Activated B cell treated with CpG ODN at 0.5 μM for 24 hours (primary cell): Measurements from ENCODE around the gene NOG. TPM values are rescaled to one million over a fixed set of nuclear protein-coding genes. Genes with fewer than 3 reads are reported as not detected.

ENCODE experiments used
- ATAC-seq: fragments of 200-7000 bp; cut with Tn5 transposase; one replicate; pipeline ENCODE4 v1.10.0; 2021; ENCODE audit warnings: low read depth, mild to moderate bottlenecking, moderate library complexity
- CTCF ChIA-PET: fragments of 350-600 bp; sonication (Branson Sonifier 250); formaldehyde crosslinking; loops from one replicate; lab custom pipeline; 2021; ENCODE audit warnings: antibody characterized with exemption; lab: Charles Lee
- POLR2A ChIA-PET: fragments of 350-600 bp; sonication (Branson Sonifier 250); formaldehyde crosslinking; loops from one replicate; lab custom pipeline; 2021; ENCODE audit warnings: antibody characterized with exemption; lab: Charles Lee
- DNase-seq: peaks from one replicate; pipeline ENCODE4 v3.0.0; 2022
- H3K27ac Mint-ChIP-seq: one replicate; pipeline ENCODE4 v1.8.0; 2020; ENCODE audit warnings: mixed read lengths
- H3K27me3 Mint-ChIP-seq: one replicate; pipeline ENCODE4 v1.8.0; 2021; ENCODE audit warnings: mixed read lengths
- H3K36me3 Mint-ChIP-seq: one replicate; pipeline ENCODE4 v1.8.0; 2021; ENCODE audit warnings: low read depth, mixed read lengths
- H3K4me1 Mint-ChIP-seq: one replicate; pipeline ENCODE4 v1.8.0; 2021; ENCODE audit warnings: mixed read lengths
- H3K4me3 Mint-ChIP-seq: one replicate; pipeline ENCODE4 v1.8.0; 2020; ENCODE audit warnings: mild to moderate bottlenecking, mixed read lengths
- H3K9me3 Mint-ChIP-seq: one replicate; pipeline ENCODE4 v1.8.0; 2020; ENCODE audit warnings: mixed read lengths
- CTCF ChIP-seq: fragments of 200-600 bp; IDR thresholded peaks from one replicate; pipeline ENCODE4 v1.8.0; 2022; ENCODE audit warnings: antibody characterized with exemption, mild to moderate bottlenecking
- intact Hi-C: fragments of 100-400 bp; cut with micrococcal nuclease; formaldehyde crosslinking; loops from one replicate; pipeline ENCODE4 v1.15.1; 2024
- total RNA-seq: library from RNA; stranded (reverse); gene quantifications from 2 replicates; pipeline ENCODE4 v1.2.3, GENCODE V29; 2022

The NOG gene
- not detected in 2 replicates for total RNA-seq

DNA sequence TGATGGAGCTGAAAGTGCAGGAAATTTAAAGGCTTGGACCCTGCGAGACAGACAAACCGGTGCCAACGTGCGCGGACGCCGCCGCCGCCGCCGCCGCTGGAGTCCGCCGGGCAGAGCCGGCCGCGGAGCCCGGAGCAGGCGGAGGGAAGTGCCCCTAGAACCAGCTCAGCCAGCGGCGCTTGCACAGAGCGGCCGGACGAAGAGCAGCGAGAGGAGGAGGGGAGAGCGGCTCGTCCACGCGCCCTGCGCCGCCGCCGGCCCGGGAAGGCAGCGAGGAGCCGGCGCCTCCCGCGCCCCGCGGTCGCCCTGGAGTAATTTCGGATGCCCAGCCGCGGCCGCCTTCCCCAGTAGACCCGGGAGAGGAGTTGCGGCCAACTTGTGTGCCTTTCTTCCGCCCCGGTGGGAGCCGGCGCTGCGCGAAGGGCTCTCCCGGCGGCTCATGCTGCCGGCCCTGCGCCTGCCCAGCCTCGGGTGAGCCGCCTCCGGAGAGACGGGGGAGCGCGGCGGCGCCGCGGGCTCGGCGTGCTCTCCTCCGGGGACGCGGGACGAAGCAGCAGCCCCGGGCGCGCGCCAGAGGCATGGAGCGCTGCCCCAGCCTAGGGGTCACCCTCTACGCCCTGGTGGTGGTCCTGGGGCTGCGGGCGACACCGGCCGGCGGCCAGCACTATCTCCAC is at the start of gene NOG:
TSS of gene NOG (plus strand) at position 54 of the 674 bp plus-strand sequence. CDS start at position 579, 525 bp downstream.
- intact Hi-C loops = loop anchor here (10.0 kb wide), 1 partner anchor 1069 kb away; no protein-coding TSS in a partner anchor
- ChIA-PET CTCF (interaction anchor here (1.0 to 3.9 kb wide), 3 partner anchors 122 to 187 kb away, joined by 3 to 26 read pairs (median 19); no protein-coding TSS in a partner anchor), POLR2A (no interaction called here)
- TF ChIP-seq CTCF = no peak
- H3K27me3 Mint-ChIP-seq = peaks cover 52% of the 10 kb centered on the region
- H3K4me1 Mint-ChIP-seq = peaks cover 40% of the 10 kb centered on the region
- DNase-seq = peak; percentile 40
- H3K4me3 Mint-ChIP-seq = peak within 1 kb of the TSS; percentile 74
- peak; percentile 38 for ATAC-seq
- no peak within 1 kb of the TSS for H3K27ac Mint-ChIP-seq
- H3K9me3 Mint-ChIP-seq = no peaks in the 10 kb centered on the region
- no peaks in the 10 kb centered on the region for H3K36me3 Mint-ChIP-seq

DNA sequence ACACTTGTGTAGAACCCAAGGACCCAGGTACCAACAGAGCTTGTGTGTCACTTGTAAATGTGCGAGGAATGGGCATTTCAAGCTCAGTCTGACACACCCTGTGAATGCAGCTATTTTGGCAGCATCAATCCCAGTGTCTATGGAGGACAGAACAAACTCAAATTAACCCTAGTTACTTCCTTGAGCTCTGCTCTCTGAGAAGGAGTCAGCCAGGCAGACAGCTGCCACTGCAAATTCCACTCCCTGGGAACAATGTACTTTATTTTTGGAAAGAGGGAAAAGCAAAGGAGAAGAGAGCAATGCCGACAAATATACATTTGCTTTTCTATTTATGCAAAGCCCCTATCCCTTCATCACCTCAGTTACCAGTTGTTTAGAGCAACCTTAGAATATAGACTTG is 48.4 kb upstream of the NOG start:
- Mint-ChIP-seq H3K4me1 (no peaks in the 10 kb centered on the region), H3K4me3 (no peak overlapping the region), H3K27ac (no peak overlapping the region), H3K9me3 (no peaks in the 10 kb centered on the region), H3K27me3 (peaks cover 4% of the 10 kb centered on the region), H3K36me3 (no peaks in the 10 kb centered on the region)
- ChIA-PET CTCF (no interaction called here), POLR2A (no interaction called here)
- ATAC-seq (no peak), DNase-seq (no peak)
- intact Hi-C loops = no loop called here
- no peak for TF ChIP-seq CTCF

GRCh38 chr17:56545930-56546329 is 47.6 kb upstream of the NOG start:
- intact Hi-C loops = no loop called here
- no peak for TF ChIP-seq CTCF
- H3K9me3 Mint-ChIP-seq = no peaks in the 10 kb centered on the region
- CTCF ChIA-PET = no interaction called here
- POLR2A ChIA-PET = no interaction called here
- H3K4me1 Mint-ChIP-seq = no peaks in the 10 kb centered on the region
- no peak for DNase-seq
- H3K27me3 Mint-ChIP-seq = peaks cover 4% of the 10 kb centered on the region
- H3K27ac Mint-ChIP-seq = no peak overlapping the region
- no peaks in the 10 kb centered on the region for H3K36me3 Mint-ChIP-seq
- no peak for ATAC-seq
- no peak overlapping the region for H3K4me3 Mint-ChIP-seq

GRCh38 chr17:56548661-56549060 is 44.8 kb upstream of the NOG start:
- no peak overlapping the region for H3K27ac Mint-ChIP-seq
- H3K4me3 Mint-ChIP-seq = no peak overlapping the region
- H3K9me3 Mint-ChIP-seq = peaks cover 3% of the 10 kb centered on the region
- ChIA-PET CTCF (no interaction called here), POLR2A (no interaction called here)
- H3K4me1 Mint-ChIP-seq = no peaks in the 10 kb centered on the region
- H3K27me3 Mint-ChIP-seq = peaks cover 1% of the 10 kb centered on the region
- intact Hi-C loops = no loop called here
- no peaks in the 10 kb centered on the region for H3K36me3 Mint-ChIP-seq
- DNase-seq (no peak), ATAC-seq (no peak)
- no peak for TF ChIP-seq CTCF

GRCh38 chr17:56549501-56549900 is 44.0 kb upstream of the NOG start:
- H3K27ac Mint-ChIP-seq = no peak overlapping the region
- DNase-seq (no peak), ATAC-seq (no peak)
- no peak overlapping the region for H3K4me3 Mint-ChIP-seq
- intact Hi-C loops = no loop called here
- ChIA-PET POLR2A (no interaction called here), CTCF (no interaction called here)
- no peaks in the 10 kb centered on the region for H3K4me1 Mint-ChIP-seq
- H3K9me3 Mint-ChIP-seq = peaks cover 3% of the 10 kb centered on the region
- H3K36me3 Mint-ChIP-seq = no peaks in the 10 kb centered on the region
- no peaks in the 10 kb centered on the region for H3K27me3 Mint-ChIP-seq
- TF ChIP-seq CTCF = no peak
